ENCODE data around the gene ABCD3.
A peak's percentile ranks its signal among the peaks of the same experiment; 100 is the strongest.
"Not testable (repeated sequence)": the region's sequence is repeated elsewhere in the genome, so short reads cannot be mapped to it uniquely, and the experiment has no call there.

ABCD3 gene

GRCh38 chr1:94417978-94418663 is at the start of gene ABCD3:
Gene ABCD3 (plus strand): TSS chr1:94418389. CDS start chr1:94418479, 90 bp downstream.
- peak; percentile 98 to 99 for DNase-seq

GRCh38 chr1:94372771-94373170 is 45.4 kb upstream of the ABCD3 start:
- not testable (repeated sequence) for DNase-seq

DNA sequence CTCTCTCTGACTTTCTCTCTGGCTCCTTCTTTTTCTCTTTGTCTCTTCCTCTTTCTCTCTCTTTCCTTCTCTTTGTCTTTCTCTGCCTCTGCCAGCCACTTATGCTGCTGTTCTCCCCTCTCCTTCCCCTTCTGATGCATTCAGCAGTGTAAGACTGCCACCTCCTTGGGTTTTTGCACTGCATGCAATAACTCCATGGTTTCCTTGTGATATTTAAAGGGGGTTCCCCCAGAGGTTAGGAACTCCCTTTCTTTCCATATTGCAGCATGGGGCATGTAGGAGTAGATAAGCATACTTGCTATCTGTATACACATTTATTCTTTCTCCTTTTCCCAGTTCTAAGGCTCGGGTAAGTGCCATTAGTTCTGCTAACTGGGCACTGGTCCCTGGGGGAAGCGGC is 44.9 kb upstream of the ABCD3 start:
- not testable (repeated sequence) for DNase-seq

- not testable (repeated sequence) for DNase-seq
Observed at GRCh38 chr1:94375666-94376065, 42.5 kb upstream of the ABCD3 start.

DNA sequence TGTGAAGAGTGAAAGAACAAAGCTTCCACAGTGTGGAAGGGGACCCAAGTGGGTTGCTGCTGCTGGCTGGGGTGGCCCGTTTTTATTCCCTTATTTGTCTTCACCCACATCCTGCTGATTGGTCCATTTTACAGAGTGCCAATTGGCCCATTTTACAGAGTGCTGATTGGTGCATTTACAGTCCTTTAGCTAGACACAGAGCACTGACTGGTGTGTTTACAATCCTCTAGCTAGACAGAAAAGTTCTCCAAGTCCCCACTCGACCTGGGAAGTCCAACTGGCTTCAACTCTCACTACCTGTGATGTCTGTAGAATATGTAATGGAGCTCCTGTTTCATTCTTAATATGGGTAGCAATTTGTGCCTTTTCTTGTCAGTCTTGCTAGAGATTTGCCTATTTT is 39.7 kb upstream of the ABCD3 start:
- not testable (repeated sequence) for DNase-seq

DNA sequence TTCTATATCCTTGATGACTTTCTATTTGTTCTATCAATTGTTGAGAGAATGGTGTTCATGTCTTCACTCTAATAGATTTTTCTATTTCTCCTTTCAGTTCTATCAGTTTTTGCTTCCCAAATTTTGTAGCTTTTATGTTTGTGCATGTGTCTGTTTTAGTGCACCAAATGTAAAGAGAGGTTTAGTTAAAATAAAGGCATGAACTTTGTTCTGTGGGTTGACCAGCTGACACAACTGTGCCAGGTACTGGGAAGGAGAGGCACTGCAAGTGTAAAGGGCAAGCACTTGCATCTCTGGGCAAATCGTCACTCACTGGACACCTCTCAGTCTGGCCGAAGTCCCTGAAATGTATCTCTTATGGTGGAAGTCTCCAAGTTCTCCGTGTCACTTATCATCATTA is 38.6 kb upstream of the ABCD3 start:
- no peak for DNase-seq

GRCh38 chr1:94382201-94382600 is 36.0 kb upstream of the ABCD3 start:
- no peak for DNase-seq

DNA sequence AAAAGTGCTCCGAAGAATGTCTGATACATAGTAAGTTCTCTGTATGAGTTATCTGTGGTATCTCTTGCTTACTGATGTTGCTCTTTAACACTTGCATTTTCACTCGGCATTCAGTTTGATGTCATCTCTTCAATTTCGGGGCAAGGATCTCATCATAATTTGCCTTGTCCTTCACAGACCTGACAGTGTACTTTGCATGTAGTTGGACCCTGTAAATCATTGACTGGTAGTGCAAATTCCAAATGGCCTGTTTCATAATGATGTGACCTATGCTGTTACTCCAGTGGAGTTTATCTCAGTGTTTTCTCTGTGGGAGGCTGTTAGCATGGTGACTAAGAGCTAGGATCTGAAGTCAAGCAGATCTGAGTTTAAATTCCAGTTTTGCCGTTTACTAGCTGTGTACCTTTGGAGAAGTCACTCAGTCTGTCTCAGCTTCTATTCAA is 34.2 kb upstream of the ABCD3 start:
- no peak for DNase-seq

- DNase-seq: peak; percentile 29 to 38
Observed at GRCh38 chr1:94384485-94385265, 33.5 kb upstream of the ABCD3 start.

- DNase-seq: peak; percentile 44 to 49
Observed at GRCh38 chr1:94385308-94385929, 32.8 kb upstream of the ABCD3 start.

GRCh38 chr1:94389298-94389697 is 28.9 kb upstream of the ABCD3 start:
- no peak for DNase-seq

DNA sequence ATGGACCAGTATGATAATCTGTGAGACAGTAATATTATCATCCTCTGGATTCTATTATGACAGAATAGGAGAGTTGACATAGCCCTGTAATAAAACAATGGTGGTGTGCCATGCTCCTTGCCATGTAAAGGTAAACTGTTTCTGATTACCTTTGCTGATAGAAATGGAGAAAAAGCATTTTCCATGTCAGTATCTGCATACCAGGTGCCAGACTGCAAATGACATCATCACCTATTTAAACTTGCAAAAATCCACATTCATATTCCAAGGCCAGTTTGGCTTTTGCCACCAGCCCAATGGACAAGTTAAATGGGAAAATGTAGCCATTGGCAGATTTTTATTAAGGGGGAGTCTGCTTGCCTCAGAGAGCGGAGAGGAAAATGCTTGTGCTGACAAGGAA is 23.9 kb upstream of the ABCD3 start:
- DNase-seq: no peak

DNA sequence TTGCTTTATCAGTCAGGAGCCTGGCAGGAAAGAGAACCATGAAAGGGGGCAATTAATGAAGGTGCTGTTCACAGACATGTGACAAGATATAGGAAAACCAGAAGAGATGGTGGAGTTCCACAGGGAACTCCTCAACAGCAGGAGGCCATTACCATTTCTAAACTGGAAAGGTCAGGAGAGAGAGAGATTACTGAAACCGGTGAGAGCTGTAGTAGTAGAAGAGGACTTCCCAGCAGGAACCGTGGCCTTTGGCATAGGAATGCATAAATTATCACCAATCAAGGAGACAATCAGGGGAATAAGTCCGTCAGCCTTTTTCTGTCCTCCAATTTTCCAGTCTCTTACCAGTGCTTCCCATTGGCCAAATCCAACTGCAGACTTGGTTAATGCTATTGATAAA is 23.0 kb upstream of the ABCD3 start:
- DNase-seq: no peak

GRCh38 chr1:94395748-94396309 is 22.4 kb upstream of the ABCD3 start:
- DNase-seq: no peak

GRCh38 chr1:94396356-94397010 is 21.7 kb upstream of the ABCD3 start:
- no peak for DNase-seq

- DNase-seq: no peak
Observed at GRCh38 chr1:94398356-94398755, 19.8 kb upstream of the ABCD3 start.

DNA sequence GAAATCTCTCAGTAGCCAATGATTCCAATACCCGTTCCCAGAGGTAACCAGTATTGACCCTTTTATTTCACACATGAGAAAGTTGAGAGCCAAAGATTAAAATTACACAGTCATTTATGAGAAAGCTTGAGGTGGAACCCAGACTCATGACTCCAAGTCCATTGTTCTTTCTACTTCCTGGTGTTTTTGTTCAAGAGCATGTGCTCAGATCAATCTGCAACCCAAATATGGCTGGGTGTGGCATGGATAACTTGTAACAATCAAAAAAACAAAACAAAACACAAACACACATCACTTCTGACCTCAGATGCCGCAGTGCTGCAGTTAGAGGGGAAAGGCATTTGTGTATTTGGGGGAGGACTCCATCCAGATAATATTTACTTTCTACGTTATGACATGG is 18.7 kb upstream of the ABCD3 start:
- no peak for DNase-seq

- no peak for DNase-seq
Observed at GRCh38 chr1:94401206-94401605, 17.0 kb upstream of the ABCD3 start.

GRCh38 chr1:94406446-94406845 is 11.7 kb upstream of the ABCD3 start:
- no peak for DNase-seq

GRCh38 chr1:94408104-94408830 is 9.9 kb upstream of the ABCD3 start:
- no peak for DNase-seq

GRCh38 chr1:94411237-94411636 is 7.0 kb upstream of the ABCD3 start:
- no peak for DNase-seq

DNA sequence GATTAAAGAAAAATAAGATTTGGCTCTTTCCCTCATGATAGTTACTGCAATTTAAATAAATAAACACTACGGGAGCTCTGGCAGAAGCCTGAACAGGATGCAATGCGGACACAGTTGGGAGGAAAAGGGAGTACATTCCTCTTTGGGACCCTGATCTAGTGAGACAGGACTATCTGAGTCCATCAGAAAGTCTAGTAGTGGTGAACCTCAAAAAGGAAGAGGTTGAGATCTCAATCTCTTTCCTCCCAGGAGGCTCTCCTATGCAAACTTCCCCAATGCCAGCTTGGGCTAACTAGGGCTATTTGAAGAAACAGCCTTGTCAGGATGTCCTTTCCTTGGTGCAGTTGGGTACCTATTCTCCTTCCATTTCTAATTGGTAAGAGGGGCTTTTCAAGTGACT is 4.9 kb upstream of the ABCD3 start:
- DNase-seq: no peak
